Tibial artery (tissue), 4 donors: Measurements from ENCODE around the gene FAM50B.

Experiments
- DNase-seq, 2 donors: peaks; one replicate each; pipeline ENCODE4 v3.0.0-alpha.2; 2019
- H3K27ac ChIP-seq, 2 donors: fragments of 200-600 bp; sonication (generic) in 1 of 2; 1 replicate in 1 of 2; 2 replicates in 1 of 2; pipeline ENCODE4 v1.5.1; 2018 to 2019; ENCODE audit warnings: mild to moderate bottlenecking in 1 of 2
- H3K27me3 ChIP-seq, 2 donors: fragments of 200-600 bp; sonication (generic) in 1 of 2; one replicate each; pipeline versions ENCODE4 v1.5.1 to v1.6.0; 2016 to 2019
- H3K36me3 ChIP-seq, 3 donors: fragments of 200-600 bp; sonication (generic) in 2 of 3; one replicate each; pipeline ENCODE4 v1.5.1; 2016 to 2019; ENCODE audit warnings: mild to moderate bottlenecking in 2 of 3
- H3K4me1 ChIP-seq, 4 donors: fragments of 200-600 bp; sonication (generic) in 2 of 4; 1 replicate in 3 of 4; 2 replicates in 1 of 4; pipeline ENCODE4 v1.5.1; 2016 to 2019
- H3K4me3 ChIP-seq, 2 donors: fragments of 200-600 bp; sonication (generic) in 1 of 2; 1 replicate in 1 of 2; 2 replicates in 1 of 2; pipeline ENCODE4 v1.5.1; 2018 to 2019; ENCODE audit warnings: mild to moderate bottlenecking in 2 of 2
- H3K9me3 ChIP-seq, 3 donors: fragments of 200-600 bp; sonication (generic) in 1 of 3; one replicate each; pipeline ENCODE4 v1.5.1; 2016 to 2019
- intact Hi-C: fragments of 100-400 bp; cut with DNase I; formaldehyde crosslinking; loops from one replicate; pipeline ENCODE4 v1.15.0; 2023; ENCODE audit warnings: low total_unique reads
- TF ChIP-seq, protein P1 (sequence below), 2 experiments: fragments of 200-600 bp in 1 of 2; fragments of 450-650 bp in 1 of 2; IDR thresholded peaks; one replicate each; pipeline ENCODE4 v1.5.1; 2017 to 2019; ENCODE audit warnings: antibody characterized with exemption in 2 of 2, mild to moderate bottlenecking in 1 of 2, moderate library complexity in 1 of 2

Gene FAM50B

DNA sequence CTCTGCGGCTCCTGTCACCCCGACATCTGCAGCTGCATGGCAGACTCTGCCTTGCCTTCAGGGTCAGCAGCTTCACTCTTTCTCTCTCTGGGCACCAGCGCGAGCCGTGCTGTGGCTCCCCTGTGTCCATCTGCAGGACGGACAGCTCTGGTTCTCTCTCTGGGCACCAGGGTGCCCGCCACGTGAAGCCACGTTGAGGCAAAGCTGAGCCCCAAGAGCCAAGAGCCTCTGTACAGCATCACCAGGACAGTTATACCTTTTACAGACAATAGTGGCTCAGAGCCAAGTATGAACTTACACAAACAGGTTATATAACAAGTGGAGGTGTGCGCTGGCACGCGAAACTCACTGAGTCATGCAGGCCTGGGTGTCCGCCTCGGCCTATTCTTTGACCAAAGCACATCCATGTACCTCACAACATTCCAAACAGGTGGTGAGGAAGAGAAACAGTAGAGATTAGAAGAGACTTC lies 50.8 kb downstream of the FAM50B start:
- H3K36me3 ChIP-seq: no peaks in the 10 kb centered on the region
- H3K4me3 ChIP-seq: no peak overlapping the region
- TF ChIP-seq, protein P1, sequence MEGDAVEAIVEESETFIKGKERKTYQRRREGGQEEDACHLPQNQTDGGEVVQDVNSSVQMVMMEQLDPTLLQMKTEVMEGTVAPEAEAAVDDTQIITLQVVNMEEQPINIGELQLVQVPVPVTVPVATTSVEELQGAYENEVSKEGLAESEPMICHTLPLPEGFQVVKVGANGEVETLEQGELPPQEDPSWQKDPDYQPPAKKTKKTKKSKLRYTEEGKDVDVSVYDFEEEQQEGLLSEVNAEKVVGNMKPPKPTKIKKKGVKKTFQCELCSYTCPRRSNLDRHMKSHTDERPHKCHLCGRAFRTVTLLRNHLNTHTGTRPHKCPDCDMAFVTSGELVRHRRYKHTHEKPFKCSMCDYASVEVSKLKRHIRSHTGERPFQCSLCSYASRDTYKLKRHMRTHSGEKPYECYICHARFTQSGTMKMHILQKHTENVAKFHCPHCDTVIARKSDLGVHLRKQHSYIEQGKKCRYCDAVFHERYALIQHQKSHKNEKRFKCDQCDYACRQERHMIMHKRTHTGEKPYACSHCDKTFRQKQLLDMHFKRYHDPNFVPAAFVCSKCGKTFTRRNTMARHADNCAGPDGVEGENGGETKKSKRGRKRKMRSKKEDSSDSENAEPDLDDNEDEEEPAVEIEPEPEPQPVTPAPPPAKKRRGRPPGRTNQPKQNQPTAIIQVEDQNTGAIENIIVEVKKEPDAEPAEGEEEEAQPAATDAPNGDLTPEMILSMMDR (IDR thresholded peaks at IDR 0.05): no peak
- H3K27me3 ChIP-seq: no peaks in the 10 kb centered on the region
- intact Hi-C loops: no loop called here
- H3K4me1 ChIP-seq: peaks cover 0 to 17% (median 9%) of the 10 kb centered on the region in 4 donors
- H3K27ac ChIP-seq: no peak overlapping the region
- H3K9me3 ChIP-seq: no peaks in the 10 kb centered on the region
- no peak for DNase-seq
